ENCODE data around the gene CAPN9.
"Not testable (repeated sequence)": the region's sequence is repeated elsewhere in the genome, so short reads cannot be mapped to it uniquely, and the experiment has no call there.

CAPN9 gene

DNA sequence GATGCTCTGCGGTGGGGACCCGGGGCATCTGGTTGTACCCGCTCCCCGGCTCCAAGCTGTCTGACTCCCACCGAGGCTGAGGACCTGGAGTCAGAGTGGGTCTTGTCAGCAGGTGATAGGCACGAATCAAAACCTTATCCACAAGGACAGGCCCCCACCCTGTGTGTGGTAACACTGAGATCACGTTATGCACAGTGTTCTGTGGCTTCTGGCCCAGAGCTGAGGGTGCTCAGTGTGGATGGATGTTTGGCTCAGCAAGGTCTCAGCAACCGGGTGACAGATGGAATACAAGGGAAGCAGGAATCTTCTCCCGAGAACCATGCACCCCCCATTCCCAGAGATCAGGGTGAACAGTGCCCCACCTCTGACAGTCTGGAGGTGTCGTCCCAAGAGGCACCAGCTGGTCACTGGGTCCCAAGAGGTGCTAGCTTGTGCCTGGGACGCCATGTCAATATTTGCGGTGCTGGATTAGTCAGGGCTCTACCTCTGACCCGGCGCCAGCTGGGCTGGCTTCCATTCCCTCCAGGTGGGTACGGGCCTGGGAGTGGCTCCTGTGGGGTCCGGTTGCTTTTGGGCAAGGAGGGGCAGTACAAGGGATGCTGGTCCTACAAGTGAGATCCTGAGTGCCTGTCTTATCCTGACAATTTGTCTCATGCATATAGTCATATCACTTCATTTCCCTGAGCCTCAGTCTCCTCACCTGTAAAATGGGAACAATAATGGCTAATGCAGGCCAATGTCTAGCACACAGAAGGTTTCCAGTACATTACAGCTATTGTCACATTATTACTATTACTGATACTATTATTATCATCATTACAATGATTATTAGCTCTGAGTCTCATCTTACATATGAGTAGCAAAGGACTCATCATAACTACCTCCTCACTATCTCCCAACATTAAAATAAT, 957 bp downstream of the CAPN9 start:
- DNase-seq (ENCODE audit: low read depth in 2 of 2, low spot score in 1 of 2) = no peak

- no peak for DNase-seq (ENCODE audit: low read depth in 2 of 2, low spot score in 1 of 2)
Observed at GRCh38 chr1:230749150-230749549, 2.0 kb downstream of the CAPN9 start.

DNA sequence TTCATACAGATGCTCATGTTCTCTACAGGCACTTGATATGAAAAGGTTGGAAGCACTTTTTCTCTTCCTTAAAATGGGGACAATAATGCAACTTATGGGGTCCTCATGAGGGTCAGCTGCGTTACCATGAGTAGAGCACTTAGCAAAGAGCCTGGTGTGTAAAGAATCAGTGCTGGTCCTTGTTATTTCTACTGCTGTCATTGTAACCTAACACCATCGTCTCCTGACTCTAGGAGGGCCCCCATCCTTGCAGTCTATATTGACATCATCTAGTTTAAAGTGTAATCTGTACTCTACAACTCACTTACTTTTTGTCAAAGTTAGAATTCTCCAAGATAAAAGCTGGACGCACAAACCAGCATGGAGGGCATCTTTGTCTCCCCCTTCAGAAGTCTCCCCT, 2.4 kb downstream of the CAPN9 start:
- no peak for DNase-seq (ENCODE audit: low read depth in 2 of 2, low spot score in 1 of 2)

DNA sequence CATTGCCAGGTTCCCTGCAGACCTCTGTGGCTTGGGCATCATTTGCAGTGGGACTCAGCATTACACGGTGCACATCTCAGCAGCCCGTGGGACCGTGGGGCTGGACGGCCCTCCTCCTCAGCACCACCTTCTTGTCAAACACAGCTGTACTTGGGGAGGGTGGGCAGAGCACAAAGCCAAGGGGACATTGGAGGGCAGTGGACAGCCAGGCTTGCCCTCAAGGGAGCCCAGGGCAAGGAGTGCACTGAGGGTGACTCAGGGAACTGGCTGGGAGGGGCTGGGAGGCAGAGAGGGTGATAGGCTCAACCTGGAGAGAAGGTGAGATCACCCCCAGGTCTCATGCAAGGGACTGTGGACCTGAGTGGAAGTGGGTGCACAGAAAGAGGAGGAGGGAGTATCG, 3.4 kb downstream of the CAPN9 start:
- DNase-seq (ENCODE audit: low read depth in 2 of 2, low spot score in 1 of 2) = no peak

- DNase-seq (ENCODE audit: low read depth in 2 of 2, low spot score in 1 of 2) = no peak
Observed at GRCh38 chr1:230750986-230751625, 3.9 kb downstream of the CAPN9 start.

DNA sequence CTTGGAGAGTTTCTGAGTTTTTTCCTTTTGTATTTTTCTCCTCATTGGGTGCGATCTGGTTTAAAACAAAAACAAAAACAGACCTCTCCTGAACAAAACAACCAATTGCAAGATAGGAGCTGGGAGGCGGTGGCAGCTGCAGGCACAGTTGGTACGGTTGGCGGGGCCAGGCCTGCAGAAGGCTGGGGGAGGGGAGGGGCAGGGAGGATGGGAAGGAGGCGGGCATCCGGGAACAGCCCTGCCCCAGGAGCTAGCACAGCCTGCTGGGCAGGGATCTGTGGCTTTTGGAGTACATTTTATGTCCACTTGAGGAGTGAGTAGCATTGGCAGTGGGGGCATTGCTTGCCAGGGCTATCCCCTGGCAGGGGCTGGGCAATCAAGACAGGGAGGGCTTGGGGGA, 5.2 kb downstream of the CAPN9 start:
- DNase-seq (ENCODE audit: low read depth in 2 of 2, low spot score in 1 of 2) = no peak

- no peak for DNase-seq (ENCODE audit: low read depth in 2 of 2, low spot score in 1 of 2)
Observed at GRCh38 chr1:230753191-230753585, 6.0 kb downstream of the CAPN9 start.

DNA sequence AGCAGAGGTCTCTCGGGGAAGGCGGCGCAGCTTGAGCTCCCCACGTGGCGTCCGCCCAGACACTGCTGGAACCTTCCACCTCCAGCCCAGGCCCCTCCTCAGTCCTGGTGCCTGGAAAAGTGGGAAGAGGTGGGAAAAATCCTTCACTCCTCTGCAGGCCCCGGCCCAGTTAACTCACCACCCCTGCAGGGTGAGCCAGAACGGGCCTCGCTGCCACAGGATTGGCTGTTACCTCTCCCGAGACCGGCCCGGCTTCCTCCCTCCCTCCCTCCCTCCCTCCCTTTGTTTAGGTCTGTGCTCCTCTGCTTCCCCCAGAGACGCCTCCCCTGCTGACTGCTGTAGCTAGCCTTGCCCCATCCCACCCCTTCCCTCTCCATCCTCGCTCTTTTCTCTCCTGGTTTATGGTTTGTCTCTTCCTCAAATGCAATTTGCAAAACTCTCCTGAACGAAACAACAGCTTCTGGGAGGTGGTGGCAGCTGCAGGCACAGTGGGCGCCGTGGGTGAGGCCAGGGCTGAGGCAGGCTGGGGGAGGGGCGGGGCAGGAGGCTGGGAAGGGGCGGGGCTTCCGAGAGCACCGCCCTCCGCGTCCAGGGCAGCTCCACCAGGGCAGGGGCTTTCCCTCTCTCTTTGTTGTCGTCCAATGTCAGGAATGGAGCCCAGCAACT, 6.5 kb downstream of the CAPN9 start:
- DNase-seq (ENCODE audit: low read depth in 2 of 2, low spot score in 1 of 2) = no peak

DNA sequence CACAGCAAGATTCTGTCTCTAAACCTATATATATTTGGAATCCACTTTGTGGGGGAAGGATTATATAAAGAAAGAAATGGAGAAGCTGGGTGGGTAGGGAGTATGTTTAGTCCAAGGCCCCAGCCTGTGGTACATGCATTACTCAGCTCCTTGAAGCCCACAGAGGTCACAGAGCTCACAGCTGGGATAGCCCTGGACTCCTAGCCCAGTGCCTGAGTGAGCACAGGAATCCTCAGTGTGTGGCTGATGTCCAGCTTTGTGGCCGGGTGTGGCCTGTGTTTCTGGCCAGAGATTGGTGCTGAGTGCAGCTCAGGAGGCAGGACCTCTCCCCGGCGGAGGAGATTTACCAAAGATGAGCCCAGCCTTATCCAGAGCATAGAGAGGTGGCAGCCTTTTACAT, 7.6 kb downstream of the CAPN9 start:
- no peak for DNase-seq (ENCODE audit: low read depth in 2 of 2, low spot score in 1 of 2)

GRCh38 chr1:230757856-230758708, 10.9 kb downstream of the CAPN9 start:
- no peak for DNase-seq (ENCODE audit: low read depth in 2 of 2, low spot score in 1 of 2)

- DNase-seq (ENCODE audit: low read depth in 2 of 2, low spot score in 1 of 2) = no peak
Observed at GRCh38 chr1:230758709-230759368, 11.7 kb downstream of the CAPN9 start.

GRCh38 chr1:230759369-230760065, 12.3 kb downstream of the CAPN9 start:
- DNase-seq (ENCODE audit: low read depth in 2 of 2, low spot score in 1 of 2) = no peak

GRCh38 chr1:230760360-230760827, 13.2 kb downstream of the CAPN9 start:
- no peak for DNase-seq (ENCODE audit: low read depth in 2 of 2, low spot score in 1 of 2)

DNA sequence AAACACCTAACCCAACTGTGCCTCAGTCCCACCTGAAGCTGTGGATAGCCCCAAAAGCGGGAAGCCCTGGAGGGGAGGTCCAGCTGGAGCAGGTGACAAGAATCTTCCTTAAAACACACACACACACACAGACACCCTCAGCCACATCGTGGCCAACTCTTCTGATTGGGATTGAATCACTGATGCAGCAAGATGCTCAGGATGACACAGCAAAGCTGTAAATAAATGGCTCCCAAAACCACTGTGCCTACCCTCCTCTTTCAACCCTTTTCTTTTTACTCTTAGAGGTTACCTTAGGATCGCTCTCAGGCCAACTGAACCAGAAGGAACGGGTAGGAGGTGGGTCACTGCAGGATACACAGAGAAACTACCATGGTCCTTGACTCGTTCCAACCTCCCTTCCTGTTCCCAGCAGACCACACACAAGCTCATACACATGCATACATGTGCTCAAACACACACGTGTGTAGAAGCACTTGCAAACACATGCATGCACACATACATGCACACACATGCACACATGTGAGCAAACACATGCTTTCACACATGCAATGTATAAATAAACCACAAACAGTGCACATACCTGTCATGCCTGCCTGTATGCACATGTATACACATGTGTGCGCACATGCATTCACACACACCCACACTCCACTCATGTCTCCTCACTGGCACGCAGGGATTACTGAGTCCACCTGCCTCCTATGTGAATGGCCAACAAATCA, 14.4 kb downstream of the CAPN9 start:
- no peak for DNase-seq (ENCODE audit: low read depth in 2 of 2, low spot score in 1 of 2)

- DNase-seq (ENCODE audit: low read depth in 2 of 2, low spot score in 1 of 2) = no peak
Observed at GRCh38 chr1:230763927-230764591, 16.9 kb downstream of the CAPN9 start.

GRCh38 chr1:230766318-230766717, 19.1 kb downstream of the CAPN9 start:
- no peak for DNase-seq (ENCODE audit: low read depth in 2 of 2, low spot score in 1 of 2)

DNA sequence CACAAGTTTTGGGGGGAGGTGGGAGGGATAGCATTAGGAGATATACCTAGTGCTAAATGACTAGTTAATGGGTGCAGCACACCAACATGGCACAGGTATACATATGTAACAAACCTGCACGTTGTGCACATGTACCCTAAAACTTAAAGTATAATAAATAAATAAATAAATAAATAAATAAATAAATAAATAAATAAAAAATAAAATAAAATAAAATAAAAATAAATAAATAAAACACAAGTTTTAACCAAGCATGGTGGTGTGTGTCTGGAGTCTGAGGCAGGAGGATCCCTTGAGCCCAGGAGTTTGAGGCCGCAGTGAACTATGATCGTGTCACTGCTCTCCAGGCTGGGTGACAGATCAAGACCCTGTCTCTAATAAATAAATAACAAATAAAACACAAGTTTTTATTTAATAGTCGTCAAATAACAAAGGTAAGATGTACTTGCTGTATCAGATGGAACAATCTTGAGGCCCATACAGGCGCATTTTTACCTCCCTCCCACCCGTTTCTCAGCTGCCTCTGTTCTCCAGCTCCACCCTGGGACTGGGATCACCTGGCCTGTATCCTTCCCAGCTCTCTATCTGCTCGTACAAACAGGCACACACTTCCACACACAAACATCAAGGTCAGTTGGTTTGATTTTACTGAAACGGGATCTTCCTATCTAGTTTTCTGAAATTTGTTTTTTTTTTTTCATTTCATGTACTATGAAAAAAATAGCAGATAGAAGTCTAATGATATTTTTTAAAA, 20.8 kb downstream of the CAPN9 start:
- not testable (repeated sequence) for DNase-seq (ENCODE audit: low read depth in 2 of 2, low spot score in 1 of 2)
